Esophagus (tissue), 2 donors: Measurements from ENCODE around the gene MEDAG. TPM values are rescaled to one million over a fixed set of nuclear protein-coding genes. Genes with fewer than 3 reads are reported as not detected.

ENCODE experiments used
- H3K27ac ChIP-seq, 2 donors: one replicate each; pipeline ENCODE4 v1.5.1; 2013; ENCODE audit warnings: low read depth in 2 of 2, mild to moderate bottlenecking in 2 of 2, inconsistent platforms in 1 of 2, low read length in 1 of 2, moderate library complexity in 1 of 2
- H3K27me3 ChIP-seq, 2 donors: one replicate each; pipeline ENCODE4 v1.6.1; 2013; ENCODE audit warnings: low read length in 2 of 2, control low read depth in 1 of 2, mild to moderate bottlenecking in 1 of 2; ENCODE audit not compliant: insufficient read depth in 2 of 2, control insufficient read depth in 1 of 2
- H3K36me3 ChIP-seq, 2 donors: one replicate each; pipeline ENCODE4 v1.6.1; 2013; ENCODE audit warnings: low read length in 1 of 2; ENCODE audit not compliant: control insufficient read depth in 2 of 2, insufficient read depth in 2 of 2
- H3K4me1 ChIP-seq, 2 donors: one replicate each; pipeline ENCODE4 v1.6.1; 2013; ENCODE audit warnings: low read length in 1 of 2; ENCODE audit not compliant: control insufficient read depth in 2 of 2, insufficient read depth in 2 of 2
- H3K4me3 ChIP-seq, 2 donors: one replicate each; pipeline ENCODE4 v1.5.1; 2013; ENCODE audit warnings: low read length in 2 of 2, mild to moderate bottlenecking in 2 of 2, low read depth in 1 of 2, moderate library complexity in 1 of 2
- H3K9me3 ChIP-seq, 2 donors: one replicate each; pipeline ENCODE4 v1.6.1; 2013; ENCODE audit warnings: mild to moderate bottlenecking in 2 of 2, low read depth in 1 of 2, low read length in 1 of 2, moderate library complexity in 1 of 2; ENCODE audit not compliant: control insufficient read depth in 2 of 2, insufficient read depth in 1 of 2
- WGBS, 2 donors: extraction: QIAGEN DNeasy Blood & Tissue Kit; methylation state at CpG; one replicate each; pipeline ENCODE4 v1.1.7; 2013; 5-methylcytosine and 5-hydroxymethylcytosine counted together
- polyA plus RNA-seq, 2 donors: library from polyadenylated mRNA; stranded (reverse); fragments of 200-250 nt; gene quantifications; one replicate each; pipeline ENCODE4 v1.2.3, GENCODE V29; 2013
- donor health status: healthy with polysubstance abuse.
- donor health status: Bipolar disorder and iron deficiency.

MEDAG gene
- polyA plus RNA-seq, 2 donors: 1.5 to 1.7 TPM

GRCh38 chr13:30864433-30865122, 41.5 kb upstream of the MEDAG start:
- Histone ChIP-seq H3K4me1 (no peaks in the 10 kb centered on the region), H3K9me3 (no peaks in the 10 kb centered on the region), H3K4me3 (no peak overlapping the region), H3K27me3 (no peaks in the 10 kb centered on the region), H3K36me3 (no peaks in the 10 kb centered on the region), H3K27ac (peak overlapping the region; percentile 26 to 58)
- WGBS, 2 donors: 57 to 62% methylated on average over 5 of the region's 5 CpGs

DNA sequence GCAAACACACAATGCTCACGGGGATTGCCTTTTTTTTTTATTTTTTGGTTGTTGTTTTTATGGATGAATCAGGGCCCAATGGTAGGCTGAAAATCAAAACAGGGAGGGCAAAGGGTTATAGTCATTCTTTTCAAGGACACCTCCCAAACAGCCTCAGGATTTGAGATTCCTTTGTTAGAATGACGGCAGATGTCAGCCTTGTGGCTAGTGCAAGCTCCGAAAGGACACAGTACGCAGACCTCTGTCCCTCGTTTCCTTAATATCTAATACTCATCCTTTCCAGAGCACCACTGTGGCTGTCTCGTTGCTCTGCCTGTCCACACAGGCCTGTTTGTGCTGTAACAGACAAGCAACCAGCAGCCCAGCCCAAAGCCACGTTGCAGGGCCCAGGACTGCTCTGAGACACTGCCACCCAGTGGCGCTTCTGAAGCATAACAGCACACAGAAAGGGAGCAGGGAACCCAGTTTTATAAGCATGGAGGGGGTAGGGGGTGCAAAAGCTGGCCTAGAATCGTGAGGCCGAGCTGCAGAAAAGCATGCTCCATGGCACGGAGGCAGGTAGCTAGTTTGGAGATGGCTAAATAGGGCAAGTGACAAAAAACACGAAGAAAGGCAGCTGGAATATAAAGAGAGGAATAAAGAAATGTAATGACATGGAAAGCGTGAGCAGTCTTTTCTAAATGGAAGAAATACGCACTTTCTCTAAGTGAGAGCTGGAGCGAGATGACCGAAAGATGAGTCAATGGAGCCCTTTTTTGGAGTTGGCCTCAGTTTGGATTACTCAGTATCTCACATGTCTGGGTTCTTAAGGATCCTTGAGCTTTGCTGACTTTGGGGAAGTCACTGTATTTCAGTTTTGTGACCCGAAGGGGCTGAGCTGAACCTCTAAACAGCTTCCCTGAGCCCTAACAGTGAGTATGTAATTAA, 40.7 kb upstream of the MEDAG start:
- 18 to 22% methylated on average over 17 of the region's 17 CpGs for WGBS, 2 donors

DNA sequence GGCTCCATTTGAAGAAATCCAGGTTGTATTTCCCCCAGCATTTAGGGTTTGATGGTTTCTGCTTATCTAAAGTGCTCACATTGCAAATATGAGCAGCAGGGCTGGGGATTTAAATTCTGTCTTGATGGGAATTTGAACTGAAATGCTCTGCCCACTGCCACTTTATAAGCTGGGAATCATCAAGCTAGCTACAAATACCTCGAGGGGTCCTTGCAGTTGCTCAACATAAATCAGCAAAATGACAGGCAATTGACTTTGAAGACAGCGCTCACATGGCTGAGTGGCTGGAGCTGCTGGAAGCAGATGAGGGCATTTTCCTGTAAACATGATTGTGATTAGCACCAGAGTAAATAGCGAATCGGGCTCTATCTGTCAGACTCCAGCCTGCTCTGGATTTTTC, 39.4 kb upstream of the MEDAG start:
- H3K36me3 ChIP-seq: no peaks in the 10 kb centered on the region
- no peaks in the 10 kb centered on the region for H3K27me3 ChIP-seq
- no peaks in the 10 kb centered on the region for H3K9me3 ChIP-seq
- no peak overlapping the region for H3K27ac ChIP-seq
- WGBS, 2 donors: 58 to 68% methylated on average over 4 of the region's 4 CpGs
- H3K4me3 ChIP-seq: no peak overlapping the region
- H3K4me1 ChIP-seq: peaks cover 0 to 2% of the 10 kb centered on the region in 2 donors

More for the DNA sequence above, 40.7 kb upstream of the MEDAG start:
- Histone ChIP-seq H3K4me3 (no peak overlapping the region), H3K27ac (peak overlapping the region; percentile 12 to 51), H3K27me3 (no peaks in the 10 kb centered on the region), H3K9me3 (no peaks in the 10 kb centered on the region), H3K36me3 (no peaks in the 10 kb centered on the region), H3K4me1 (no peaks in the 10 kb centered on the region)

DNA sequence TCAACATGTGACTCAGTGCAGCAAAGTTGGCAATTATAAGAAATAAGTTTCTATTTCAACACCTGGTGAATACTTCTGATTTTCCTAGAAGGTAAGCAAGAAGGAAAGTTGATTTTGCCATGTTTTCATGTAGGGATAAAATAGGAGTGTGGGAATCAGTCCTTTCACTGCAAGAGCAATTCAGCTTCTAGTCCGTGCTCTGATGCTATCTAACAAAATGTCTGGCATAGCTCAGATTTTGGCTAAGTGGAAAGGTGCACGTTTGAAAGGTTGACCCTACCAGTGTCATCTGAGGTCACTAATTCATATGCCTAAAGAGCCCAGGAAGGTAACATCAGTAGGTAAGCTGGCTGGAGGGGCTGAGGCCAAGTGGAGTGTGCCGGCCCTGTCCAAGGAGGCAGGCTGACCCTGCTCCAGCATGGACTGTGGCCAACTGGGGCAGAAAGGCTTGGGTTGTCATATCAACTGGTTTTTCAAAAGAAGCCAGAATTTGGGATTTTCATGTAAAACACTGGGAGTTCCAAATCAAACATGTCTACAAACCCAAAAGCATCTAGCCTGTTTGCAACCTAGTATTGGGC, 38.9 kb upstream of the MEDAG start:
- Histone ChIP-seq H3K36me3 (no peaks in the 10 kb centered on the region), H3K4me1 (peaks cover 2% of the 10 kb centered on the region in 2 donors), H3K9me3 (no peaks in the 10 kb centered on the region), H3K27me3 (no peaks in the 10 kb centered on the region), H3K4me3 (no peak overlapping the region), H3K27ac (no peak overlapping the region)
- 76 to 77% methylated on average over 3 of the region's 3 CpGs for WGBS, 2 donors

- Histone ChIP-seq H3K36me3 (no peaks in the 10 kb centered on the region), H3K4me1 (peaks cover 2% of the 10 kb centered on the region in 2 donors), H3K27me3 (no peaks in the 10 kb centered on the region), H3K9me3 (no peaks in the 10 kb centered on the region), H3K27ac (no peak overlapping the region), H3K4me3 (no peak overlapping the region)
- WGBS, 2 donors: 80% methylated on average over 5 of the region's 5 CpGs
Observed at GRCh38 chr13:30868799-30869470, 37.1 kb upstream of the MEDAG start.

GRCh38 chr13:30869491-30869890, 36.6 kb upstream of the MEDAG start:
- Histone ChIP-seq H3K4me3 (no peak overlapping the region), H3K27ac (peak overlapping the region in 1 of 2 donors; percentile 35), H3K4me1 (peaks cover 2% of the 10 kb centered on the region in 2 donors), H3K27me3 (no peaks in the 10 kb centered on the region), H3K9me3 (no peaks in the 10 kb centered on the region), H3K36me3 (no peaks in the 10 kb centered on the region)
- WGBS, 2 donors: 72 to 83% methylated on average over 7 of the region's 7 CpGs

DNA sequence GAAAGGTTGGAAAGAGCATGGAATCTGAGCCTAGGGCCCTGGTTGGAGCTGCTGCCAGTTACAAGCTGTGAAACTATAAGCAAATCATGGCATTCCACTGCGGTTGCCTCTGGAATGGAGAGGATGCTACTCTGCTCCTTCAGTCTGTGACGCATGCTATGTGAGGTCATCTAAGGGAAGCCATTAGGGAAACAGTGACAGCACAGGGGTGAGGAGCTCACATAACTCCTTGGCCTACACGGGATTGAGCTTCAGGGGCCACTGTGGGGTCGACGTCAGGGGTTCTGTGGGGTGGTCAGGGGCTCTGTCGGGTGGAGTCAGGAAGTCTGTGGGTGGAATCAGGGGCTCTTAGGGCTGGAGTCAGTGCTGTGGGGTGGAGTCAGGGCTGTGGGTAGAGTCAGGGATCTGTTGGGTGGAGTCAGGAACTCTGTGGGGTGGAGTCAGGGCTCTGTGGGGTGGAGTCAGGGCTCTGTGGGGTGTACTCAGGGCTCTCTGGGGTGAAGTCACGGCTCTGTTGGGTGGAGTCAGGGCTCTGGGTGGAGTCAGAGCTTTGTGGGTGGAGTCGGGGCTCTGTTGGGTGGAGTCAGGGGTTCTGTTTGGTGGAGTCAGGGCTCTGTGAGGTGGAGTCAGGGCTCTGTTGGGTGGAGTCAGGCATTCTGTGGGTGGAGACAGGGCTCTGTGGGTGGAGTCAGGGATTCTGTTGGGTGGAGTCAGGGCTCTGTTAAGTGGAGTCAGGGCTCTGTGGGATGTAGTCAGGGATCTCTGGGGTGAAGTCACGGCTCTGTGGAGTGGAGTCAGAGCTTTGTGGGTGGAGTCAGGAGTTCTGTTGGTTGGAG, 35.8 kb upstream of the MEDAG start:
- peak overlapping the region; percentile 35 to 62 for H3K27ac ChIP-seq
- H3K4me3 ChIP-seq: no peak overlapping the region
- 66 to 71% methylated on average over 9 of the region's 9 CpGs for WGBS, 2 donors
- H3K4me1 ChIP-seq: peaks cover 2% of the 10 kb centered on the region in 2 donors
- no peaks in the 10 kb centered on the region for H3K9me3 ChIP-seq
- H3K36me3 ChIP-seq: no peaks in the 10 kb centered on the region
- no peaks in the 10 kb centered on the region for H3K27me3 ChIP-seq

DNA sequence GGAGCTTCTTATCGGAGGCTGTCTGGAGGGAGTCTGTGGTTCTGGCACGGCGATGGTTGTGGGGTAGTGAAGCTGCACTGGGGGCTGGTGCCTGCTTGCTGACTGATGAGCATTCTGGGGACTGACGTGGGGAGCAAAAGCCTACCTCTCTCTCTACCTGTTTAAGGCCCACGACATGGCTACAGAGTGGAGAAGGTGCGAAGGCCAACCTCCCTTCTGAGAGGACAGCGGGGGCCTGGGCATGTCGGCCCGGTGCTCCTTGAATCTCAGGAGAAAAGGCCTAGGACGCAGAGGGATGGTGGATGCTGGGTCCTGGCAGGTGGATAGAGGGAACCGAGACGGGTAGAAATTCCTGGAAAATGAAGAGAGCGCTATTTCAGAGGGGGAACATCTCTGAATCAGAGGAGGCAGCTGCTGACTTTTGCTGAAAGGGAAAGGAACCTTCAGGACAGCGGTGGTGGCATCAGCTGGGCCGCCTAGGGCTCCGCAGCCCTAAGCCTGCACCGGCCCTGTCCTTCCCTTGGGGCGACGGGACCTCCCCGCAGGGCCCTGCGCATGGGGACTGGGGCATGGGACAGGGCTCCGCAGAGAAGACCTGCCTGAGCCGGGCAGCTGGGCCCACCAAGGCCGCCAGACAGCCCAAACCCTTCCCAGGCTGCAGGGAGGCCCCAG, 35.0 kb upstream of the MEDAG start:
- H3K27me3 ChIP-seq: no peaks in the 10 kb centered on the region
- WGBS, 2 donors: 95% methylated on average over 24 of the region's 24 CpGs
- no peaks in the 10 kb centered on the region for H3K9me3 ChIP-seq
- peak overlapping the region; percentile 17 to 40 for H3K27ac ChIP-seq
- H3K36me3 ChIP-seq: no peaks in the 10 kb centered on the region
- no peak overlapping the region for H3K4me3 ChIP-seq
- peaks cover 2% of the 10 kb centered on the region in 2 donors for H3K4me1 ChIP-seq
